Stimulated activated CD8-positive, alpha-beta memory T cell treated with anti-CD3 and anti-CD28 coated beads, Interleukin-12 subunit alpha, Interleukin-12 subunit beta, amount 100 ng/mL, for 4 hours (primary cell): Measurements from ENCODE around the gene B2M.
"Not testable (repeated sequence)": the region's sequence is repeated elsewhere in the genome, so short reads cannot be mapped to it uniquely, and the experiment has no call there.

Source experiments
- DNase-seq: peaks from one replicate; pipeline ENCODE4 v3.0.0-alpha.2; 2020; ENCODE audit warnings: low read depth

Gene B2M

DNA sequence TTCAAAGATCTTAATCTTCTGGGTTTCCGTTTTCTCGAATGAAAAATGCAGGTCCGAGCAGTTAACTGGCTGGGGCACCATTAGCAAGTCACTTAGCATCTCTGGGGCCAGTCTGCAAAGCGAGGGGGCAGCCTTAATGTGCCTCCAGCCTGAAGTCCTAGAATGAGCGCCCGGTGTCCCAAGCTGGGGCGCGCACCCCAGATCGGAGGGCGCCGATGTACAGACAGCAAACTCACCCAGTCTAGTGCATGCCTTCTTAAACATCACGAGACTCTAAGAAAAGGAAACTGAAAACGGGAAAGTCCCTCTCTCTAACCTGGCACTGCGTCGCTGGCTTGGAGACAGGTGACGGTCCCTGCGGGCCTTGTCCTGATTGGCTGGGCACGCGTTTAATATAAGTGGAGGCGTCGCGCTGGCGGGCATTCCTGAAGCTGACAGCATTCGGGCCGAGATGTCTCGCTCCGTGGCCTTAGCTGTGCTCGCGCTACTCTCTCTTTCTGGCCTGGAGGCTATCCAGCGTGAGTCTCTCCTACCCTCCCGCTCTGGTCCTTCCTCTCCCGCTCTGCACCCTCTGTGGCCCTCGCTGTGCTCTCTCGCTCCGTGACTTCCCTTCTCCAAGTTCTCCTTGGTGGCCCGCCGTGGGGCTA is at the start of gene B2M, which contains the start of gene PATL2:
Gene B2M, plus strand, starts transcription at position 422 of the 647 bp plus-strand sequence. Its CDS starts 30 bp downstream, at position 452.
Gene PATL2, minus strand, starts transcription at position 228 of the 647 bp plus-strand sequence. CDS start 34,833 bp downstream, outside the sequence.
- DNase-seq: peak; percentile 89

DNA sequence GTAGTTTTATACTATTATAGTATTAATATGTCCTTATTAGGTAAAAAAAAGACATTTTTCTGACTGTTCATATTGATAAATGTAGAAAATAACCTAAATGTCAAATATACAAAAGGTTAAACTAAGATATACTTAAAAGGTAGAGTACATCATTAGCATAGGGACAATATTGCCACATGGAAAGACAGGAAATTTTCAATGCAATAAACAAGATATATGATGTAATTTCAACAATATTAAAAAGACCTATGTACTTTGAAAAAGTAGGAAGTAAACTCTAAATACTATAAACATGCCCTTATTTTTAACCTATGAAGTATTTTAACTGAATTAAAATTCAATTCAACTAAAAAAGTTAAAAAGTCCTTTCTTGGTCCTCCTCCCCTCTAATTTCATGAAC is 49.7 kb upstream of the B2M start:
- DNase-seq: no peak

DNA sequence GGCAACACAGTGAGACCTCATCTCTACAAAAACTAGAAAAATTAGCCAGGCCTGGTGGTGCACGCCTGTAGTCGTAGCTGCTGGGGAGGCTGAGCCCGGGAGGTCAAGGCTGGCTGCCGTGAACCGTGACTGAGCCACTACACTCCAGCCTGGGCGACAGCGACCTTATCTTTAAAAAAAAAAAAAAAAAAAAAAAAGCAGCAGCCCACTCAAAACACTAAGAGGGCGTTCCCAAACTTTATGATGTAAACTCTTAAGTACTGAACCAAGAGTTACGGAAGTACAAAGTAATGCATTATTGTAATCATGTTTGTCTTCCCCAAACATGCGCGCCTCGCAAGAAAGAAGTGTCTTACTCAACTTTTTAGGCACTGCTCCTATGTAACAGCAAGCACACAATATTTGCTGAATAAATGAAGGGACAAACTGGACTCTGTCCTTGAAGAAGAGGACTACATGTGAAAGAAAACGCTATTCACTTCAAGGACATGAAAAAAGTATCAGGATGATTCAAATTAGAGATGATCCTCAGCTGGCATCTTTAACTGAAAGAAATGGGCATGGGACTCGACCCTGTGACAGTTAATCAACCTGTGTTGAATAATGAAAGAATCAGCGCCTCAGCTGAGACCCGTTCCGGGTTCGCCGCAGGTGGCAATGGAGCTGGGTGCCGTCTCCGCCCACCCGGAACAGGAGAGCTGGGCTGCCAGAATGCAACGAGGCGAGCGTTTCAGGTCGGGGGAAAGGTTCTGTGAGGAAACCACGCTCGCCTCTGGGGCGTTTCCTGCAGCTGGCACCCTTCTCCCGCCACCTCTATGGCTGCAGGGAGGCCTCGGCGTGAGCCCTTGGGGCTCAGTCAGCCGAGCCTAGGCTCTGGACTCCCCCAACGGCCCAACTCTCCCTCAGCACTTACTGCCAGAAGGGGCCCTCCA is 48.6 kb upstream of the B2M start:
- peak; percentile 68 for DNase-seq

DNA sequence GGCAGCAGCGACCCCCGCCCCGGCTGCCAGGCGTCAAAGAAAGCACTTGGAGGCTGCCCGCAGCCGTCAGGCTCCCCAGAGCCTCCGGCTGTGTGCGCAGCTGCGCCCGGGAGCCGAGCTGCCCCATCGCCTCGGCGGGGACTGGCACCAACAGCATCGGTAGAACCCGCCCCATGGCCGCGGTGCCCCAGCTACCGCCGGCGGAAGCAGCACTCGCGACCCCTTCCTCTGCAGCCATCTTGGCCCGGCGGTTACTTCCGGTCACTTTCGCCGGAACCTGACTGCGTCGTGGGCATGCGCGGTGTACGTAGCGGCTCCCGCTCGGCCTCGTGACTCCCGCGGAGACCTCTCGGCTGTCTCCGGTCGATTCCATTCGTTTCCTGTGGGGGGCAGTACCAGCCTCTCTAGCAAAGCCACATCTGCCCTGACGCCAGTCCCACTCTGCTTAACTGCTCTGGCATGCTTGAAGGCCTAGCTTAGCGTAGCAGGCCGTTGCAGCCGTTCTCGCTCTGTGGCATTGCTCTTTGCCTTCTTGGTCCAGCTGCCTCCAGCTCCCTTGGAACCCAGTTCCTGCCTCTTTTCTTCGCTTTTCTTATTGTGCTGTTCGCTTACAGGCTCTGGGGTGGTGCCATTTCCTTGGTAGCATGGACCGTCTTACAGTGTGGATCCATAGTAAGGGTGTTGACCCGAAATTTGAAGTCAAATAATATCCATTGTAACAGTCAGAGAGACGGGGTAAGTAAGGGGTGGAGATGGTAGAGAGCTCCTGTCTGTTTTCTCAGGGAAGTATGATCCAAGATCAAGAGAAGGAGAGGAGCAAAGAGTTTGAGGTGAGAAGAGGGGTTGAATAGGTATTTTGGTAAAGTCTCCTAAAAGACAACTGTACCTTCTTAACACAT is 47.7 kb upstream of the B2M start, which contains the start of gene SPG11:
Gene SPG11, minus strand, starts transcription at position 253 of the 899 bp plus-strand sequence. Its CDS starts 15 bp downstream, at position 238.
- DNase-seq: peak; percentile 89

DNA sequence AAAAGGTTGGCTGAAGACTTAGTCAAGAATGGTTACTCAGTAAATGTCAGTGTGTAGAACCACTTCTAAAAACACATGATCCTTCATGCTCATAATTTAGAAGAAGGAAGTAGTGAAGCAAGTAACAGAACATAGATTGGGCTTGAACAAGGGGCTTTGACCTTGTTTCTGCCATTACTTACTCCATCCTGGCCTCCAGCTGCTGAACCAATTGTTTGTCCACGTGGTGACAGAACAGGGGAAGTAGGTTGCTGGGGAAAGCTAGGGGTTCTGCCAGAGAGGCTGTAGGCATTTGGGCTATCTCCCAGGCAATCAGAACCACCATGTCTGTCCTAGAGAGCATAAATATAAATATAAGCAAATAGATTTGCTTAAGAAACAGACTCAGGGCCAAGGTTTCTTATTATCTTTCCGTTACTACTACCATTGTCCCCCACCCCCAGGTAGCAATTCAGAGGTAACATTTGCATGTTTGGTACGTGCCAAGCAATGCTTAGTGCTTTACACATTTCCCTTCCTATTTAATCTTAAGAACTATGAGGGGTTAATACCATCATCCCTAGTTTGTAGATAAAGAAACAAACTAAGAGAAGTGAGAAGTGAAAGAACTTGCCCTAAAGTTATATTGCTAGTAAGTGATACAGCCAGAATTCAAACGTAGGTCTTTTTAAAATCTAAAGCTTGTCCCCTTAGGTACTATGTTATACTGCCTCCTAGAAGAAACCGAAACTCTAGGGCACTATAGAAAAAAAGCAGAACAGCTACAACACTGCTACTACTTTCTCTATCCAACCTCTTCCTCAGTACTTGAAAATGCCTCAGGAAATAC is 44.9 kb upstream of the B2M start:
- DNase-seq: no peak

DNA sequence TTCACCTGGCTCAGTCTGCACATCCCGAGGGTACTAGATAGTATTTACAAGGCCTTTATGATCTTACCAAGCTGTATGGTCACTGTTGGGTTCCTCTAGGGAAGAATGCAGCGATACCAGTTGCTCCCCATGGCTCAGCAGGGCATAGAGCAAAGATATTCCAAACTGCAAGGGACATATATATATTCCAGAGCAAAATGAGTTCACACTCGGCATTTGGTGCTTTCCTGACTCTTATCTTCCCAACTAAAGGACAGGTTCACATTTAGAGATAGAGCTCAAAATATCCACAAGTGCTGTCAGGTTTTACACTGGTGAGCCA is 44.3 kb upstream of the B2M start:
- DNase-seq: no peak

DNA sequence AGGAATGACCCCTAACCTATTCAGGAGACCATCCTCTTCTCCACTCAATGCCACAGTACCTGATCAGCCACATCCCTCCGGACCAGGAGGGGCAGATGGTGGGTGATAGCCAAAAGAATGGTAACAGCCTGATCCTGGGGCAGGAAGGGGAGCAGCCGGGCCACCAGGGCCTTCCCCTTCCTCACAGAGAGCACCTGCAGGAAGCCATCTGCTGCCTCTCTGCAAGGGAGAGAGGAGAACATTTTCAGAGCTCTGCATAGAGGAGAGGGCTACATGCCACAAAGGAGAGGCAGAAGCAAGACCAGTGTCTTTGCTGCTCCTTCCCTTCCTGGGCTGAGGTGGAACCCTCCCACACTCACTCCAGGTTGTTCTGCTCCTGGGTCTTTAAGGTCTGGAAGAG is 42.4 kb upstream of the B2M start:
- no peak for DNase-seq

DNA sequence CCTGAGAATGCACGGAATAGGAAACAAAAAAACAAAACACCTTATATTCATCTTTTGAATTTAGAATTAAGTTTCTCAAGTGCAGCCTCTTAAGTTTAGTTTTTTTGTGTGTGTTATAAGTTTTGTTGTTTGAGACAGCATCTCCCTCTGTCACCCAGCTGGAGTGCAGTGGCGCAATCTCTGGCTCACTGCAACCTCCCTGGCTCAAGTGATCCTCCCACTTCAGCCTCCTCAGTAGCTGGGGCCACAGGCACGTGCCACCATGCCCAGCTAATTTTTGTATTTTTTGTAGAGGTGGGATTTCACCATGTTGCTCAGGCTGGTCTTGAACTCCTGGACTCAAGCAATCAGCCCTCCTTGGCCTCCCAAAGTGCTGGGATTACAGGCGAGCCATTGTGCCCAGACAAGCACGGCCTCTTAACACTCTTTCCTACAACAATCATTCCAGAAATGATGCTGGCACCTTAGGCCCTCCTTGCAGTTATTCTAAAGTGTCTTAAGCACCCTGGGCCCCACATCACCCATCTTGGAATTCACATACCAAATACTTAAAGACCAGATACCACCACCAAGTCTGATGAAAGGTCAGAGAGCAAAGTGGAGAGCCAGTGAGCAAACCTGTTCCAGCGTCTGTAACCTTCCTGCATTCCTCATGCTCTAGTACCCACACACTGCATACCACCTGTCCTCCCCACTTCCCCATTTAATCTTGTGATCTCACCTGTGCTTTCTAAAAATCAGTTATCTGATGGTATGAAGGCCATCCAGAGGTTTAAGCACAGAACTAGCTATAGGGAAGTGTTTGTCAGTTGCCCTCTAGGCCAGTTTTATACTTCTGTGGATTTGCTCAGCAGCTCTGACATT is 41.0 kb upstream of the B2M start:
- no peak for DNase-seq

DNA sequence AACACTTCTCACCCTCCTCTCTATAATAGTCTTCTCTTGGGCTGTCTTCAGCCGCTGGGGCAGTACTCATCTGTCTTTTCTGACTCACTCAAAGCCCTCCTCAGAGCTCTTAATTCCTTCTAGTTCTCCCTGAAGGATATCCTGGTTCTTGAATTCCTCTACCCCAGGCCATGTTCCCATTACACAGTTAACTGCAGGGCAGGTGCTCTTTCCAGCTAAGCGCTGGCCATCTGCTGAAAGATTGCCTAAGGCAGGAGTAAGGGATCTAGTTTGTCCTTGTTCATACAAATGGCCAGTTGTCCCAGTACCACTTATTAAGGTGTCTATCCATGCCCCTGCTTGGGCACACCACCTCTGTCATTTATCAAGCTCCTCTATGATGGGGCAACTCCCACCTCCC is 37.7 kb upstream of the B2M start:
- DNase-seq: no peak

DNA sequence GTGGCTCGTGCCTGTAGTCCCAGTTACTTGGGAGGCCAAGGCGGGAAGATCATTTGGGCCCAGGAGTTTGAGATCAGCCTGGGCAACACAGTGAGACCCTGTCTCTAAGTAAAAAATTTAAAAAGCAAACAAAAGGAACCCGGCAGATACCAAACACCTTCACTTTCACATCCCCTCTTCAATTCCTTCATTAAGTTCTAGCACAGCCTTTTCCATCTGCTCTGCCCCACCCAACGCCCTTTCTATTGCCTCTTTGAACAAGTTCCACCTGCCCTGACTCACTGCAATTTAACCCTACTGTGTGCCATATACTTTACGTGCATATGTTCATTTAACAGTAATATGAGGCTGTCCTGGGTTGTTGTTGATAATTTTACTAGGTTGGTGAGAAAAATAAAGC is 35.4 kb upstream of the B2M start:
- DNase-seq: no peak

DNA sequence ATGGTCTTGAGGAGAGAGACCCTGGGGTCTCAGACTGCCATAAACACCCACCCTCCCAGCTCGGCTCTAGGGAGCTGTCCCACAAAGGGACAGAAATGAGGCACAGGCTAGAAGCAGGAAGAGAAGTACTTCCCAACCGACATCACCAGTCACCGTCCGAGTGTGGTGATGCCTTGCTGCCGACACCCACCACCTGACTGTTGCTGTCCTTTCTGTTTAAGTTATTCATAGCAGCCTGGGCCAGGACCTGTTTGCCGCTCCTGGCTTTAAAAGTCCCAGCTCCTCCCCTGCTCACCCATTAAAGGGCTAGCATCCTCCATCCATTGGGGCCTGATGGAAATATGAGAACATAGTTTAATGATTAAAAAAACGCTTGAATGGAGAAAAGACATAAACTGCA is 34.6 kb upstream of the B2M start:
- no peak for DNase-seq

DNA sequence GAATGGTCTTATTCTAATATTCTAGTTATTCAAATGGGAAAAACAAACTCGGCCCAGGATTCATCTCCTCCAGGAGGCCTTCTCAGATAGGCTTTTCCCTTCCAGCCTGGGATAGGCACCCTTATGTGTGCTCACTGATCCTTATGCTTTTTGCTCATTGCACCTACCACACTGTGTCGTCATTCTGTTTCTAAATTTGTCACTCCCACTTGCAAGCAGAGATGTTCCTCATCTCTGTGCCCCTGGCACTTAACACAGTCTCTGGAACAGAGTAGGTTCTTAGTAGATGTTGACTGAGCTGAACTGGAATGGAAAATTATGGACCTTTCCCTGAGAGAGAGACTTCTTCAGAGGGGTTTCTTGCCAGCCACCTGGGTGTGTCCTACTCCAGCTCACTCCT is 29.1 kb upstream of the B2M start:
- DNase-seq: no peak

DNA sequence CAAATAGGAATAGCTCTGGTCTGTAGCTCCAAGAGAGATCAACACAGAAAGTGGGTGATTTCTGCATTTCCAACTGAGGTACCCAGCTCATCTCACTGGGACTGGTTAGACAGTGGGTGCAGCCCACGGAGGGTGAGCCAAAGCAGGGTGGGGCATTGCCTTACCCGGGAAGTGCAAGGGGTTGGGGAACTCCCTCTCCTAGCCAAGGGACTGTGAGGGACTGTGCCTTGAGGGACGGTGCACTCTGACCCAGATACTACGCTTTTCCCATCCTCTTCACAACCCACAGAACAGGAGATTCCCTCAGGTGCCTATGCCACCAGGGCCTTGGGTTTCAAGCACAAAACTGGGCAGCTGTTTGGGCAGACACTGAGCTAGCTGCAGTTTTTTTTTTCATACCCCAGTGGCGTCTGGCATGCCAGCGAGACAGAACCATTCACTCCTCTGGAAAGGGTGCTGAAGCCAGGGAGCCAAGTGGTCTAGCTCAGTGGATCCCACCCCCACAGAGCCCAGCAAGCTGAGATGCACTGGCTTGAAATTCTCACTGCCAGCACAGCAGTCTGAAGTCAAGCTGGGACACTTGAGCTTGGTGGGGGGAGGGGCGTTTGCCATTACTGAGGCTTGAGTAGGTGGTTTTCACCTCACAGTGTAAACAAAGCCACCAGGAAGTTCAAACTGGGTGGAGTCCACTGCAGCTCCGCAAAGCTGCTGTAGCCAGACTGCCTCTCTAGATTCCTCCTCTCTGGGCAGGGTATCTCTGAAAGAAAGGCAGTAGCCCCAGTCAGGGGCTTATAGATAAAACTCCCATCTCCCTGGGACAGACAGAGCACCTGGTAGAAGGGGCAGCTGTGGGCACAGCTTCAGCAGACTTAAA is 28.3 kb upstream of the B2M start:
- peak; percentile 51 for DNase-seq

DNA sequence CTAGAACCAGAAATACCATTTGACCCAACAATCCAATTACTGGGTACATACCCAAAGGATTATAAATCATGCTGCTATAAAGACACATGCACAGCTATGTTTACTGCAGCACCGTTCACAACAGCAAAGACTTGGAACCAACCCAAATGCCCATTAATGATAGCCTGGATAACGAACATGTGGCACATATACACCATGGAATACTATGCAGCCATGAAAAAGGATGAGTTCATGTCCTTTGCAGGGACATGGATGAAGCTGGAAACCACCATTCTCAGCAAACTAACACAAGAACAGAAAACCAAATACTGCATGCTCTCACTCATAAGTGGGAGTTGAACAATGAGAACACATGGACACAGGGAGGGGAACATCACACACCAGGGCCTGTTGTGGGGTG is 22.0 kb upstream of the B2M start:
- not testable (repeated sequence) for DNase-seq

DNA sequence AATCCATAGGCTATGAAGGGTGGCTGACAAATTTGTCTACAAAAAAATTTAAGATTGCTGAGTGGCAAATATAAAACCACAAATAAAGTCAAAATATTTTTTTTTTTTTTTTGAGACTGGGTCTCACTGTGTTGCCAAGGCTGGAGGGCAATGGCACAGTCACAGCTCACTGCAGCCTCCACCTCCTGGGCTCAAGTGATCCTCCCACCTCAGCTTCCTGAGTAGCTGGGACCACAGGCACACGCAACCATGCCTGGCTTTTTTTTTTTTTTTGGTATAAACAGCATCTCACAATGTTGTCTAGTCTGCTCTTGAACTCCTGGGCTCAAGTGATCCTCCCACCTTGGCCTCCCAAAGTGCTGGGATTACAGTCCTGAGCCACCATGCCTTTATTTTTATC is 21.1 kb upstream of the B2M start:
- not testable (repeated sequence) for DNase-seq

DNA sequence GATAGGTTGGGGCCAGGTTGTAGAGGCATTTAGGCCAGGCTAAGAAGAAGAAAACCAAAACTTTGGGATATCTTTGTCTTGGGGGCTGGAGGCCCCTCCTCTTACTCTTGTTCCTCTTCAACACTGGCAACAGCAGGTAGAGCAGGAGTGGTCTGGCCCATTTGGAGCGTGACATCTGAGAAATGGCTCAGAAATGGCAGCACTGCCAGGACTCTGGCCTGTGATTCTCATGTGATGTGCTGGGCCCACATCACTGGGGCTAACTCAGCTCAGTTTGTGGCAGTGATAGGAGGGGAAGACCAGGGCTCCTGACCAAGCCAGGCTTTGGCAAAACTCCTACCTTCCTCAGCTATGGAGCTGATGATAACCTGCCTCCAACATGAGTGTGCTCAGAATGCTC is 18.7 kb upstream of the B2M start:
- no peak for DNase-seq

DNA sequence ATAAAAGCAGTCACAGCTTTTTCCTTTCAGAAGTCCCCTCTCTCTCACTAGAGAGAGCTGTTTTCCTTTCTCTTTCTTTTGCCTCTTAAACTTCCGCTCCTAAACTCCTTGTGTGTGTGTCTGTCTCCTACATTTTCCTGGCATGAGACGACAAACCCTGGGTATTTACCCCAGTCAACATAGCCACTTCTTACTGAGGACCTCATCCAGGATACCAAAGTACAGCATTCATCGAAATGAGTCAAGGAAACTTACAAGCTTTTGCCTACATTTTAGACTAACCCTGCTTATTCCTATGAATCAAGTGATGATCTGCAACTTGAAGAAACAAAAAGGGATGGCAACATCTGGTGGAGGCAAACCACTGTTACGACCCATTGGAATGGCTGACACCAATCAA is 16.9 kb upstream of the B2M start:
- no peak for DNase-seq

DNA sequence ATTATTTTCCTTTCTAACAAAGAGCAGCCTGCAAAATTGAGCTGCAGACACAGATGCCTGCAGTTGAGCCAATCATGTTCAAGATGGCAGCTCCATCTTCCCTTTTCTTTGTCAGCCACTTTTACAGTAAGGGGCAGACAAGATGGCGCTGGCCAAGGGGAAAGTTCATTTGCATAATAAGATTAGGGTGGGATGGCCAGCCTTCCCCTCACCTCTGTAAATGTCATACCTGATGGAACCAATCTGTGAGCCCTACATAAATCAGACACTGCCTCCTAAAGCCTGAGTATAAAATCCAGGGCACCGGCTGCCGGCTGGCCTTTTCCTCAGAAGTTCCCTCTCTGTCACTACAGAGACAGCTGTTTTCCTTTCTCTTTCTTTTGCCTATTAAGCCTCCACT is 16.0 kb upstream of the B2M start:
- DNase-seq: no peak

DNA sequence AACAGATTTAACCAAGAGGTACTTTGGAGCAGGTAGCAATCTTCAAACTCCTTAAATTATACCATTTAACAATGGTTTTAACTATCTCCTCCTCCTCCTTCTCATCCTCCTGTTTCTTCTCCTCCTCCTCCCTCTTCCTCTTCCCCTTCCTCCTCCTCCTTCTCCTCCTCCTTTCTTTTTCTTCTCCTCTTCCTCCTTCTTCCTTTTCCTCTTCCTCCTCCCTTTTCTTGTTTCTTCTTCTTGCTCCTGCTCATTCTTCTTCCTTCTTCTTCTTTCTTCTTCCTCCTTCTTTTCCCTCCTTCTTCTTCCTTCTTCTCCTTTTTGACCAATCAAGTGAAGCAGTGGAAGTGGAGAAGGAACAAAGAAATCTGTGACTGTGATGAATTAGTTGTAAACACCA is 14.3 kb upstream of the B2M start:
- no peak for DNase-seq
